ENCODE data around the gene SDR42E2. TPM values are rescaled to one million over a fixed set of nuclear protein-coding genes. Genes with fewer than 3 reads are reported as not detected.

SDR42E2 gene
- total RNA-seq, 2 donors from 2014 or later = not detected

GRCh38 chr16:22130528-22130927 lies 31.8 kb upstream of the SDR42E2 start:
- intact Hi-C loops (cut with DNase I) = no loop called here
- no peak for DNase-seq (ENCODE audit: low spot score)
- Histone ChIP-seq H3K27ac (no peak overlapping the region), H3K4me1 (replicated peaks) (no peaks in the 10 kb centered on the region), H3K4me3 (no peak overlapping the region), H3K36me3 (no peaks in the 10 kb centered on the region), H3K9me3 (no peaks in the 10 kb centered on the region), H3K27me3 (replicated peaks; ENCODE audit: insufficient read depth) (no peaks in the 10 kb centered on the region)
- no peak for TF ChIP-seq POLR2AphosphoS5 (IDR thresholded peaks at IDR 0.05)
- TF ChIP-seq, protein P1, sequence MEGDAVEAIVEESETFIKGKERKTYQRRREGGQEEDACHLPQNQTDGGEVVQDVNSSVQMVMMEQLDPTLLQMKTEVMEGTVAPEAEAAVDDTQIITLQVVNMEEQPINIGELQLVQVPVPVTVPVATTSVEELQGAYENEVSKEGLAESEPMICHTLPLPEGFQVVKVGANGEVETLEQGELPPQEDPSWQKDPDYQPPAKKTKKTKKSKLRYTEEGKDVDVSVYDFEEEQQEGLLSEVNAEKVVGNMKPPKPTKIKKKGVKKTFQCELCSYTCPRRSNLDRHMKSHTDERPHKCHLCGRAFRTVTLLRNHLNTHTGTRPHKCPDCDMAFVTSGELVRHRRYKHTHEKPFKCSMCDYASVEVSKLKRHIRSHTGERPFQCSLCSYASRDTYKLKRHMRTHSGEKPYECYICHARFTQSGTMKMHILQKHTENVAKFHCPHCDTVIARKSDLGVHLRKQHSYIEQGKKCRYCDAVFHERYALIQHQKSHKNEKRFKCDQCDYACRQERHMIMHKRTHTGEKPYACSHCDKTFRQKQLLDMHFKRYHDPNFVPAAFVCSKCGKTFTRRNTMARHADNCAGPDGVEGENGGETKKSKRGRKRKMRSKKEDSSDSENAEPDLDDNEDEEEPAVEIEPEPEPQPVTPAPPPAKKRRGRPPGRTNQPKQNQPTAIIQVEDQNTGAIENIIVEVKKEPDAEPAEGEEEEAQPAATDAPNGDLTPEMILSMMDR (IDR thresholded peaks at IDR 0.05) = no peak
- TF ChIP-seq POLR2A (IDR thresholded peaks at IDR 0.05) = no peak

GRCh38 chr16:22132801-22133200 lies 29.5 kb upstream of the SDR42E2 start:
- Histone ChIP-seq H3K9me3 (no peaks in the 10 kb centered on the region), H3K27ac (no peak overlapping the region), H3K4me1 (replicated peaks) (no peaks in the 10 kb centered on the region), H3K36me3 (no peaks in the 10 kb centered on the region), H3K27me3 (replicated peaks; ENCODE audit: insufficient read depth) (no peaks in the 10 kb centered on the region), H3K4me3 (no peak overlapping the region)
- WGBS = 83% methylated on average over 10 of the region's 10 CpGs
- TF ChIP-seq POLR2A (IDR thresholded peaks at IDR 0.05) = no peak
- TF ChIP-seq, protein P1 (IDR thresholded peaks at IDR 0.05) = no peak
- no peak for TF ChIP-seq POLR2AphosphoS5 (IDR thresholded peaks at IDR 0.05)
- intact Hi-C loops (cut with DNase I) = no loop called here
- DNase-seq (ENCODE audit: low spot score) = no peak

DNA sequence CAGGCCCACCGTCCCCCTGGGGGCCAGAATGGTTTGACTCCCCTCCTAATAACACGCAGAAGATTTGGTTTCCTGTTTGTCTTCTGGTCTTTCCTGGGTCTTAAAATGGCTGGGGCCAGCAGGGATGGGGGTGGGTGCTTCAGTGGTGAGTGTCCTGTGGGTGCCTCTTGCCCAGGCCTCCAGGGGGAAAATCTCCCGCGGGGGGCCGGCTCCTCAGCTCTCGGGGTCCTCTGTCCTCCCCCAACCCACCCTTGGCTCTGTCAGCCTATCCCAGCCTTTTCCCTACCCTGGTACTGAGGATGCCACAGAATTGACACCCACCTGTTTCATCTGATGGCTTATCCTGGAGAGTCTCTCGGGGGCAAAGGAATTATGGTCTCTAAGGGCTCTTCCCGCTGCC lies 23.8 kb upstream of the SDR42E2 start:
- no peaks in the 10 kb centered on the region for H3K27me3 ChIP-seq (replicated peaks; ENCODE audit: insufficient read depth)
- TF ChIP-seq POLR2A (IDR thresholded peaks at IDR 0.05) (no peak), POLR2AphosphoS5 (IDR thresholded peaks at IDR 0.05) (no peak)
- TF ChIP-seq, protein P1 (IDR thresholded peaks at IDR 0.05) = no peak
- intact Hi-C loops (cut with DNase I) = no loop called here

DNA sequence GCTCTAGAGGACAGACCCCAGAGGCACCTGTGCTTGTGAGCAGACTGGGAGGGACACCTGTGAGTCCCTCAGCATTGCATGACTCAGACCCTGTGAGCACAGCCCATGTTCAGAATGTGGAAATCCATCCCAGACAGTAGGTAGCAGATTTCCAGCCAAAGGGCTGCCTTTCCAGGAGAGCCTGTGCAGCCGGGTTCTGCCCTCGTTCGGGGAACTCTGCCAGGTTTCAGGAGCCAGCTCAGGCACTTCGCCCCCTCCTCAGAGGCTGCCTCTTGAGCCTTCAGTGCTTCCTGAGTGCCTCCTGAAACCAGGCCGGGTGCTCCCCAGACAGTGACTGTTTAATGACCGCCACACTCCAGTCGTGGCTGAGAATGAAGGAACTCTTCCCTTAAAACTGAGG lies 23.3 kb upstream of the SDR42E2 start:
- H3K4me1 ChIP-seq (replicated peaks) = no peaks in the 10 kb centered on the region
- H3K4me3 ChIP-seq = no peak overlapping the region
- no peaks in the 10 kb centered on the region for H3K36me3 ChIP-seq
- H3K9me3 ChIP-seq = no peaks in the 10 kb centered on the region
- TF ChIP-seq, protein P1 (IDR thresholded peaks at IDR 0.05) = no peak
- intact Hi-C loops (cut with DNase I) = no loop called here
- no peak for DNase-seq (ENCODE audit: low spot score)
- H3K27me3 ChIP-seq (replicated peaks; ENCODE audit: insufficient read depth) = no peaks in the 10 kb centered on the region
- WGBS = 41% methylated on average over 7 of the region's 7 CpGs
- no peak overlapping the region for H3K27ac ChIP-seq

More for the DNA sequence above, 23.8 kb upstream of the SDR42E2 start:
- H3K4me1 ChIP-seq (replicated peaks) = no peaks in the 10 kb centered on the region
- H3K36me3 ChIP-seq = no peaks in the 10 kb centered on the region
- 83% methylated on average over 8 of the region's 8 CpGs for WGBS
- H3K4me3 ChIP-seq = no peak overlapping the region
- no peak for DNase-seq (ENCODE audit: low spot score)
- H3K9me3 ChIP-seq = no peaks in the 10 kb centered on the region
- no peak overlapping the region for H3K27ac ChIP-seq

GRCh38 chr16:22139732-22140131 lies 22.6 kb upstream of the SDR42E2 start:
- Histone ChIP-seq H3K27ac (no peak overlapping the region), H3K4me3 (no peak overlapping the region), H3K27me3 (replicated peaks; ENCODE audit: insufficient read depth) (no peaks in the 10 kb centered on the region), H3K4me1 (replicated peaks) (no peaks in the 10 kb centered on the region), H3K36me3 (no peaks in the 10 kb centered on the region), H3K9me3 (no peaks in the 10 kb centered on the region)
- intact Hi-C loops (cut with DNase I) = no loop called here
- TF ChIP-seq POLR2AphosphoS5 (IDR thresholded peaks at IDR 0.05) = no peak
- TF ChIP-seq, protein P1 (IDR thresholded peaks at IDR 0.05) = no peak
- TF ChIP-seq POLR2A (IDR thresholded peaks at IDR 0.05) = no peak
- no peak for DNase-seq (ENCODE audit: low spot score)
- 77% methylated on average over 1 of the region's 1 CpG for WGBS
